IMR-90 (cell line): ENCODE results near the gene C2CD4B. TPM values are rescaled to one million over a fixed set of nuclear protein-coding genes. Genes with fewer than 3 reads are reported as not detected.

Source experiments
- ATAC-seq: fragments of 200-7000 bp; cut with Tn5 transposase; 2 replicates; pipeline ENCODE4 v1.9.1; 2020; ENCODE audit warnings: low read depth, mild to moderate bottlenecking, moderate library complexity
- BruUV-seq: library from RNA; stranded (reverse); fragments of 400-500 nt; replicated peaks from 2 replicates; lab custom pipeline; 2021; lab: Mats Ljungman, UMichigan
- CTCF ChIA-PET: fragments of 300-600 bp; formaldehyde crosslinking; extraction: SDS; loops from one replicate; lab custom pipeline; 2021; ENCODE audit warnings: antibody characterized with exemption; lab: Yijun Ruan, JAX
- POLR2A ChIA-PET: fragments of 300-600 bp; sonication (Branson Sonifier 250); formaldehyde crosslinking; loops from one replicate; lab custom pipeline; 2022; ENCODE audit warnings: antibody characterized with exemption; ENCODE audit not compliant: unreplicated experiment; lab: Charles Lee
- DNase-seq: peaks from one replicate; pipeline ENCODE4 v3.0.0; 2013
- H2AFZ ChIP-seq: replicated peaks from 2 replicates; pipeline ENCODE3; 2013; ENCODE audit warnings: low read length, mild to moderate bottlenecking; ENCODE audit not compliant: poor library complexity
- H2AK5ac ChIP-seq: 2 replicates; pipeline ENCODE4 v1.6.1; 2013; ENCODE audit warnings: low read depth, low read length, inconsistent platforms
- H2AK9ac ChIP-seq: replicated peaks from 2 replicates; pipeline ENCODE3; 2013; ENCODE audit warnings: mild to moderate bottlenecking, low read depth, low read length, moderate library complexity; ENCODE audit not compliant: poor library complexity
- H2BK120ac ChIP-seq: 2 replicates; pipeline ENCODE4 v1.6.1; 2013; ENCODE audit warnings: low read depth, low read length, inconsistent platforms
- H2BK15ac ChIP-seq: 3 replicates; pipeline ENCODE4 v1.6.1; 2013; ENCODE audit warnings: low read depth, low read length, inconsistent platforms
- H2BK20ac ChIP-seq: 2 replicates; pipeline ENCODE4 v1.6.1; 2013; ENCODE audit warnings: low read depth, mild to moderate bottlenecking, inconsistent platforms, low read length, moderate library complexity
- H2BK5ac ChIP-seq: 2 replicates; pipeline ENCODE4 v1.6.1; 2013; ENCODE audit warnings: mild to moderate bottlenecking, low read depth, low read length, inconsistent platforms; ENCODE audit not compliant: poor library complexity, severe bottlenecking
- H3K14ac ChIP-seq: replicated peaks from 2 replicates; pipeline ENCODE4 v1.6.1; 2013; ENCODE audit warnings: low read depth, low read length, inconsistent platforms
- H3K18ac ChIP-seq: 2 replicates; pipeline ENCODE4 v1.6.1; 2013; ENCODE audit warnings: low read depth, low read length, control low read depth
- H3K23ac ChIP-seq: 2 replicates; pipeline ENCODE4 v1.6.1; 2013; ENCODE audit warnings: low read depth, low read length, inconsistent platforms
- H3K27ac ChIP-seq: 2 replicates; pipeline ENCODE4 v1.5.1; 2013; ENCODE audit warnings: mild to moderate bottlenecking, control low read depth, low read length; ENCODE audit not compliant: insufficient read depth
- H3K27me3 ChIP-seq: 2 replicates; pipeline ENCODE4 v1.6.1; 2013; ENCODE audit warnings: low read length; ENCODE audit not compliant: control insufficient read depth, insufficient read depth
- H3K36me3 ChIP-seq: 2 replicates; pipeline ENCODE4 v1.6.1; 2013; ENCODE audit warnings: low read length, mixed read lengths; ENCODE audit not compliant: control insufficient read depth, insufficient read depth
- H3K4ac ChIP-seq: 2 replicates; pipeline ENCODE4 v1.6.1; 2013; ENCODE audit warnings: low read depth, low read length, inconsistent platforms
- H3K4me1 ChIP-seq: 2 replicates; pipeline ENCODE4 v1.6.1; 2013; ENCODE audit warnings: low read length, mixed read lengths; ENCODE audit not compliant: control insufficient read depth, insufficient read depth
- H3K4me2 ChIP-seq: 2 replicates; pipeline ENCODE4 v1.6.1; 2013; ENCODE audit warnings: low read depth, mild to moderate bottlenecking, control low read depth, low read length, moderate library complexity
- H3K4me3 ChIP-seq: 2 replicates; pipeline ENCODE4 v1.5.1; 2013; ENCODE audit warnings: low read depth, mild to moderate bottlenecking, control low read depth, low read length, moderate library complexity; ENCODE audit not compliant: insufficient read depth
- H3K56ac ChIP-seq: 2 replicates; pipeline ENCODE4 v1.6.1; 2013; ENCODE audit warnings: low read length, inconsistent platforms; ENCODE audit not compliant: insufficient read depth; ENCODE audit errors: extremely low read depth
- H3K79me1 ChIP-seq, 2 experiments: 2 replicates each; pipeline ENCODE4 v1.6.1; 2013; ENCODE audit warnings: low read length in 2 of 2, inconsistent platforms in 1 of 2, low read depth in 1 of 2
- H3K9ac ChIP-seq: 2 replicates; pipeline ENCODE4 v1.6.1; 2013; ENCODE audit warnings: low read depth, low read length, control low read depth
- H3K9me1 ChIP-seq: 2 replicates; pipeline ENCODE4 v1.6.1; 2013; ENCODE audit warnings: low read length, inconsistent platforms; ENCODE audit not compliant: insufficient read depth
- H3K9me3 ChIP-seq: 2 replicates; pipeline ENCODE4 v1.6.1; 2013; ENCODE audit warnings: low read length; ENCODE audit not compliant: control insufficient read depth, insufficient read depth
- H4K20me1 ChIP-seq: 2 replicates; pipeline ENCODE4 v1.6.1; 2013; ENCODE audit warnings: low read length, inconsistent platforms; ENCODE audit not compliant: insufficient read depth
- H4K5ac ChIP-seq: 2 replicates; pipeline ENCODE4 v1.6.1; 2013; ENCODE audit warnings: mild to moderate bottlenecking, low read depth, low read length, control low read depth
- H4K8ac ChIP-seq, 2 experiments: 2 replicates each; pipeline ENCODE4 v1.6.1; 2013; ENCODE audit warnings: low read depth in 2 of 2, low read length in 2 of 2, control low read depth in 1 of 2, inconsistent platforms in 1 of 2
- H4K91ac ChIP-seq: 2 replicates; pipeline ENCODE4 v1.6.1; 2013; ENCODE audit warnings: low read depth, low read length, inconsistent platforms; ENCODE audit not compliant: insufficient read depth
- BHLHE40 ChIP-seq: fragments of 150-350 bp; IDR thresholded peaks from 2 replicates; pipeline ENCODE4 v1.6.1; 2016; ENCODE audit warnings: mild to moderate bottlenecking, low read depth, low read length
- CEBPB ChIP-seq: IDR thresholded peaks from 2 replicates; pipeline ENCODE4 v1.6.1; 2012; ENCODE audit warnings: low read depth, low read length, improper control_type of control experiment
- CHD1 ChIP-seq: IDR thresholded peaks from 2 replicates; pipeline ENCODE4 v1.6.1; 2012; ENCODE audit warnings: low read depth, low read length, improper control_type of control experiment
- CTCF ChIP-seq: conservative IDR thresholded peaks from 2 replicates; pipeline ENCODE4 v1.5.1; 2012; ENCODE audit warnings: mild to moderate bottlenecking, low read depth, low read length, improper control_type of control experiment
- ELK1 ChIP-seq: fragments of 150-350 bp; IDR thresholded peaks from 2 replicates; pipeline ENCODE4 v1.6.1; 2016; ENCODE audit warnings: low read depth, mild to moderate bottlenecking, low read length, moderate library complexity, borderline replicate concordance
- FOS ChIP-seq: fragments of 150-350 bp; IDR thresholded peaks from 2 replicates; pipeline ENCODE4 v1.6.1; 2016; ENCODE audit warnings: low read depth, low read length
- MAFK ChIP-seq: IDR thresholded peaks from 2 replicates; pipeline ENCODE4 v1.6.1; 2012; ENCODE audit warnings: low read depth, low read length, improper control_type of control experiment
- MAZ ChIP-seq: IDR thresholded peaks from 2 replicates; pipeline ENCODE4 v1.6.1; 2012; ENCODE audit warnings: low read depth, mild to moderate bottlenecking, low read length, improper control_type of control experiment, moderate library complexity, borderline replicate concordance
- MXI1 ChIP-seq: IDR thresholded peaks from 2 replicates; pipeline ENCODE4 v1.6.1; 2012; ENCODE audit warnings: low read depth, mild to moderate bottlenecking, low read length, moderate library complexity, borderline replicate concordance
- NFE2L2 ChIP-seq: fragments of 150-350 bp; IDR thresholded peaks from 2 replicates; pipeline ENCODE4 v1.6.1; 2016; ENCODE audit warnings: low read depth, mild to moderate bottlenecking, low read length
- POLR2A ChIP-seq: IDR thresholded peaks from 2 replicates; pipeline ENCODE4 v1.6.1; 2012; ENCODE audit warnings: mild to moderate bottlenecking, low read depth, low read length
- RAD21 ChIP-seq: IDR thresholded peaks from 2 replicates; pipeline ENCODE4 v1.6.1; 2012; ENCODE audit warnings: low read length, improper control_type of control experiment
- RCOR1 ChIP-seq: IDR thresholded peaks from 2 replicates; pipeline ENCODE4 v1.6.1; 2012; ENCODE audit warnings: mild to moderate bottlenecking, low read length, improper control_type of control experiment; ENCODE audit not compliant: insufficient replicate concordance
- RFX5 ChIP-seq: IDR thresholded peaks from 2 replicates; pipeline ENCODE4 v1.8.0; 2012; ENCODE audit warnings: low read depth, mild to moderate bottlenecking, low read length, moderate library complexity
- SMC3 ChIP-seq: fragments of 150-350 bp; IDR thresholded peaks from 2 replicates; pipeline ENCODE4 v1.6.1; 2016; ENCODE audit warnings: low read depth, mild to moderate bottlenecking, antibody characterized with exemption, low read length, moderate library complexity
- USF2 ChIP-seq: fragments of 150-350 bp; IDR thresholded peaks from 2 replicates; pipeline ENCODE4 v1.6.1; 2017; ENCODE audit warnings: mild to moderate bottlenecking, antibody characterized with exemption, low read length, low read depth
- WGBS, 2 experiments: methylation state at CpG; one replicate each; pipeline versions ENCODE4 v1.1.5 to v1.1.7; 2013; ENCODE audit warnings: missing lambda C conversion rate in 2 of 2; ENCODE audit not compliant: insufficient read length in 1 of 2; ENCODE audit errors: extremely low coverage in 2 of 2; 5-methylcytosine and 5-hydroxymethylcytosine counted together
- dilution Hi-C: fragments of 300-500 bp; cut with HindIII; formaldehyde crosslinking; loops from one replicate; pipeline ENCODE4 v1.14.3; 2018; ENCODE audit warnings: low sequenced_read_pairs; ENCODE audit not compliant: unreplicated experiment
- in situ Hi-C: fragments of 300-500 bp; cut with MboI; formaldehyde crosslinking; loops from 3 replicates; pipeline ENCODE4 v1.14.3; 2019; ENCODE audit warnings: low sequenced_read_pairs, inconsistent platforms, mixed read lengths
- intact Hi-C: fragments of 100-400 bp; cut with micrococcal nuclease; formaldehyde crosslinking; loops from 2 replicates; pipeline ENCODE4 v1.10.0; 2022
- polyA plus RNA-seq, 3 experiments: library from polyadenylated mRNA; depleted of rRNA; stranded (reverse); fragments of >200 nt; gene quantifications; 2 replicates each; pipeline ENCODE4 v1.2.3, GENCODE V29; 2012; ENCODE audit warnings: low replicate concordance in 1 of 3
- total RNA-seq: library from RNA; depleted of rRNA; stranded (reverse); fragments of >200 nt; gene quantifications from 2 replicates; pipeline ENCODE4 v1.2.3, GENCODE V29; 2012

The C2CD4B gene
- total and polyA plus RNA-seq, 2 of the 4 experiments (the other 2 are of a cell fraction), result not detected

GRCh38 chr15:62115847-62116246, 49.2 kb downstream of the C2CD4B start:
- ChIA-PET CTCF (no interaction called here), POLR2A (no interaction called here)
- dilution Hi-C loops, result no loop called here
- Histone ChIP-seq H4K5ac (no peak overlapping the region), H3K14ac (no peak overlapping the region), H3K56ac (no peak overlapping the region), H2BK5ac (no peak overlapping the region), H2BK15ac (no peak overlapping the region), H4K20me1 (no peaks in the 10 kb centered on the region), H3K9ac (no peak overlapping the region), H2BK120ac (no peak overlapping the region), H3K27me3 (no peaks in the 10 kb centered on the region), H4K91ac (no peak overlapping the region), H3K23ac (no peak overlapping the region), H2AK9ac (no peak overlapping the region), H3K4me1 (peaks cover 3% of the 10 kb centered on the region; the same call in 1 of the 2 replicates), H3K18ac (no peak overlapping the region), H2BK20ac (no peak overlapping the region), H3K27ac (no peak overlapping the region), H3K4ac (no peak overlapping the region), H4K8ac (no peak overlapping the region), H3K4me3 (no peak overlapping the region), H3K36me3 (no peaks in the 10 kb centered on the region), H2AK5ac (no peak overlapping the region), H3K79me1 (no peaks in the 10 kb centered on the region), H3K9me1 (peaks cover 3% of the 10 kb centered on the region; the same call in 1 of the 2 replicates), H2AFZ (no peak overlapping the region), H3K4me2 (no peak overlapping the region), H3K9me3 (no peaks in the 10 kb centered on the region)
- no CpG with 5 or more reads among the region's 1 CpG for WGBS, 2 experiments
- no peak for DNase-seq
- TF ChIP-seq FOS (no peak), BHLHE40 (no peak), RCOR1 (no peak), USF2 (no peak), SMC3 (no peak), ELK1 (no peak), RAD21 (no peak), MXI1 (no peak), CTCF (no peak), CEBPB (no peak), POLR2A (no peak), MAZ (no peak), MAFK (no peak), CHD1 (no peak), RFX5 (no peak), NFE2L2 (no peak)
- no peak for ATAC-seq
- in situ Hi-C loops, result no loop called here
- intact Hi-C loops, result no loop called here
- BruUV-seq, result no TSS peak
